ENCODE data around the gene PTPRT. TPM values are rescaled to one million over a fixed set of nuclear protein-coding genes. Genes with fewer than 3 reads are reported as not detected.

The PTPRT gene
- total RNA-seq, 1 experiment from 2014 or later: 0.20 TPM

DNA sequence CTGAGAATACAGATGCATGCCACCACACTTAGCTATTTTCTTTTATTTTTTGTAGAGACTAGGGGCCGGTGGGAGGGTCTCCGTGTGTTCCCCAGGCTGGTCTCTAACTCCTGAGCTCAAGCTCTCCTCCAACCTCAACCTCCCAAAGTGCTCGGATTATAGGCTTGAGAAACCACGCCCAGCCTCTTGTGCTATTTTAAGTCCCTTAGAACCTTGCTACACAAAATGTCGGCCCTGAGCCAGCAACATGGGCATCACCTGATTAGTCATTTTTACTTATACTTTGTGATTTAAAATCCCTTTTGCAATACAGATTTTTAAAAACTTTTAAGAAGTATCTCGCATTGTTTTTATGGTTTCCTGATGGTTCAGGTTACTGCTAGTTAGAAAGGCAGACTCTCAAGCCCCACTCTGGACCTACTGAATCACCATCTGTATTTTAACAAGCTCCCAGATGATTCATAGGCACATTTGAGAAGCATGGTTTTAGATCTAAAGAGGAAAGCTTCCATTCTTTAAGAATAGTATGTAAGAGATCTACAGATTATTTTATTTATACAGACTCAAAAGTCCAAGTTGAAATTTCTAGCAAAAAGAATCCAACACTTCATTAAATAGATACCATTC is 186.3 kb downstream of the PTPRT start:
- Mint-ChIP-seq H3K36me3 (ENCODE audit: insufficient read depth, unreplicated experiment) (no peaks in the 10 kb centered on the region), H3K27ac (ENCODE audit: unreplicated experiment) (no peak overlapping the region), H3K4me3 (ENCODE audit: unreplicated experiment) (no peak overlapping the region), H3K9me3 (ENCODE audit: unreplicated experiment) (peaks cover 10% of the 10 kb centered on the region), H3K27me3 (ENCODE audit: insufficient read depth, unreplicated experiment) (peaks cover 12% of the 10 kb centered on the region), H3K4me1 (ENCODE audit: low read depth, unreplicated experiment) (no peaks in the 10 kb centered on the region)
- Histone ChIP-seq H3K36me3 (ENCODE audit: control insufficient read depth, insufficient read depth, low read length) (no peaks in the 10 kb centered on the region), H3K4me1 (no peaks in the 10 kb centered on the region), H3K27me3 (replicated peaks; ENCODE audit: control insufficient read depth, insufficient read depth, low read length) (no peaks in the 10 kb centered on the region; the same call in 1 of the 2 replicates), H3K4me3 (ENCODE audit: low read depth, low read length) (no peak overlapping the region), H3K9me3 (0 out of 2 replicates have a peak, but pooled peaks cover 5% of the 10 kb centered on the region)
- no TSS peak for BruUV-seq (replicated peaks)
- no peak for DNase-seq
- ChIA-PET CTCF (no interaction called here), POLR2A (no interaction called here)
- intact Hi-C loops (cut with micrococcal nuclease; ENCODE audit: unreplicated experiment): no loop called here
- TF ChIP-seq, protein P1, sequence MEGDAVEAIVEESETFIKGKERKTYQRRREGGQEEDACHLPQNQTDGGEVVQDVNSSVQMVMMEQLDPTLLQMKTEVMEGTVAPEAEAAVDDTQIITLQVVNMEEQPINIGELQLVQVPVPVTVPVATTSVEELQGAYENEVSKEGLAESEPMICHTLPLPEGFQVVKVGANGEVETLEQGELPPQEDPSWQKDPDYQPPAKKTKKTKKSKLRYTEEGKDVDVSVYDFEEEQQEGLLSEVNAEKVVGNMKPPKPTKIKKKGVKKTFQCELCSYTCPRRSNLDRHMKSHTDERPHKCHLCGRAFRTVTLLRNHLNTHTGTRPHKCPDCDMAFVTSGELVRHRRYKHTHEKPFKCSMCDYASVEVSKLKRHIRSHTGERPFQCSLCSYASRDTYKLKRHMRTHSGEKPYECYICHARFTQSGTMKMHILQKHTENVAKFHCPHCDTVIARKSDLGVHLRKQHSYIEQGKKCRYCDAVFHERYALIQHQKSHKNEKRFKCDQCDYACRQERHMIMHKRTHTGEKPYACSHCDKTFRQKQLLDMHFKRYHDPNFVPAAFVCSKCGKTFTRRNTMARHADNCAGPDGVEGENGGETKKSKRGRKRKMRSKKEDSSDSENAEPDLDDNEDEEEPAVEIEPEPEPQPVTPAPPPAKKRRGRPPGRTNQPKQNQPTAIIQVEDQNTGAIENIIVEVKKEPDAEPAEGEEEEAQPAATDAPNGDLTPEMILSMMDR (IDR thresholded peaks at IDR 0.05; ENCODE audit: insufficient read depth in 1 of 2, low read depth in 1 of 2, low read length in 1 of 2, severe bottlenecking in 1 of 2, unreplicated experiment in 1 of 2): no peak

DNA sequence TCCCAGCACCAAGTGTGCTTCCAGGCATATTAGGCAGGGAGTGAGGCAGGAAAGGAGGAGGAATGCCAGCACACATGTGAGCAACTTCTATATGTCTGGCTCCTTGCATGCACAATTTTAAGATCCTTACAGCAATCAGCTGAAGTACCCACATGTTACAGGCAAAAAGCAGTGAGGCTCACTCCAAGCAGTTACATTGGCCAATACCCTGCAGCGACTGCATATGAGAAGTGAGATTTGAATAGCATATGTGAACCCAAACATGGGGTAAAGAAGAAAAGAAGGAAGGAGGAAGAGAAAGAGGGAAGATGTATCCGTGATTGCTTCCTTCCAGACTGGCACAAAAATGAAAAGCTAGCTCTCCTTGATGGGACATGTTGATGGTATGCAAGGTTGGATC is 193.6 kb downstream of the PTPRT start:
- TF ChIP-seq, protein P1 (IDR thresholded peaks at IDR 0.05; ENCODE audit: insufficient read depth in 1 of 2, low read depth in 1 of 2, low read length in 1 of 2, severe bottlenecking in 1 of 2, unreplicated experiment in 1 of 2): no peak

DNA sequence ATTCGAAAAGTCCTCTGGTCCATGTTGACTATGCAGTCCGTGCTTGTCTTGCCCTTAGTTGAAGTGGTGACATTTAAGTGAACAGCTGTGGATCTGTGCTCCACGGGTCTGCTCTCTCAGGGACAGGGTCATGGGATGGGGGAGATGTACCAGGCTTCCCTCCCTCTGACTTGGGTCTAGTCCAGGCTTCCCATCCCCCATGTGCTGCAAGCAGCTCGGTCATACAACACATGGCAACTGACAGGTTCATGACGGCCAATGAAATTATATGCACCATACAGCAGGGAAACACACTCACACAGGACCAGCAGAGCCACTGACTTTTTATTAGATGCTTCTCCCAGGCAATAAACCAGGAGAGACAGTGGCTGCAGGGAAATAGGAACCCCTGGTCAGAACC is 201.4 kb downstream of the PTPRT start:
- Mint-ChIP-seq H3K9me3 (ENCODE audit: unreplicated experiment) (peaks cover 19% of the 10 kb centered on the region), H3K4me1 (ENCODE audit: low read depth, unreplicated experiment) (no peaks in the 10 kb centered on the region), H3K27ac (ENCODE audit: unreplicated experiment) (no peak overlapping the region), H3K36me3 (ENCODE audit: insufficient read depth, unreplicated experiment) (no peaks in the 10 kb centered on the region), H3K27me3 (ENCODE audit: insufficient read depth, unreplicated experiment) (no peaks in the 10 kb centered on the region), H3K4me3 (ENCODE audit: unreplicated experiment) (no peak overlapping the region)
- Histone ChIP-seq H3K4me1 (no peaks in the 10 kb centered on the region), H3K9me3 (0 out of 2 replicates have a peak, but pooled peaks cover 5% of the 10 kb centered on the region), H3K4me3 (ENCODE audit: low read depth, low read length) (no peak overlapping the region), H3K36me3 (ENCODE audit: control insufficient read depth, insufficient read depth, low read length) (no peaks in the 10 kb centered on the region), H3K27me3 (replicated peaks; ENCODE audit: control insufficient read depth, insufficient read depth, low read length) (no peaks in the 10 kb centered on the region)
- ChIA-PET CTCF (no interaction called here), POLR2A (no interaction called here)
- intact Hi-C loops (cut with micrococcal nuclease; ENCODE audit: unreplicated experiment): no loop called here
- DNase-seq: no peak
- no TSS peak for BruUV-seq (replicated peaks)
- TF ChIP-seq, protein P1 (IDR thresholded peaks at IDR 0.05; ENCODE audit: insufficient read depth in 1 of 2, low read depth in 1 of 2, low read length in 1 of 2, severe bottlenecking in 1 of 2, unreplicated experiment in 1 of 2): no peak

More for the DNA sequence above, 193.6 kb downstream of the PTPRT start:
- Mint-ChIP-seq H3K4me3 (ENCODE audit: unreplicated experiment) (no peak overlapping the region), H3K4me1 (ENCODE audit: low read depth, unreplicated experiment) (no peaks in the 10 kb centered on the region), H3K27me3 (ENCODE audit: insufficient read depth, unreplicated experiment) (peaks cover 3% of the 10 kb centered on the region), H3K27ac (ENCODE audit: unreplicated experiment) (no peak overlapping the region), H3K9me3 (ENCODE audit: unreplicated experiment) (peaks cover 24% of the 10 kb centered on the region), H3K36me3 (ENCODE audit: insufficient read depth, unreplicated experiment) (no peaks in the 10 kb centered on the region)
- H3K27me3 ChIP-seq (replicated peaks; ENCODE audit: control insufficient read depth, insufficient read depth, low read length): no peaks in the 10 kb centered on the region
- POLR2A ChIA-PET: no interaction called here
- intact Hi-C loops (cut with micrococcal nuclease; ENCODE audit: unreplicated experiment): no loop called here
- H3K9me3 ChIP-seq: no peaks in the 10 kb centered on the region
- no peaks in the 10 kb centered on the region for H3K36me3 ChIP-seq (ENCODE audit: control insufficient read depth, insufficient read depth, low read length)
- H3K4me1 ChIP-seq: no peaks in the 10 kb centered on the region
- CTCF ChIA-PET: no interaction called here
- H3K4me3 ChIP-seq (ENCODE audit: low read depth, low read length): no peak overlapping the region
- no TSS peak for BruUV-seq (replicated peaks)
- DNase-seq: no peak
